ACC112 (cell line): Measurements from ENCODE around the gene DMKN.
"Not testable (repeated sequence)": the region's sequence is repeated elsewhere in the genome, so short reads cannot be mapped to it uniquely, and the experiment has no call there.

Source experiments
- H2AFZ ChIP-seq: fragments of 200-600 bp; sonication (generic); one replicate; pipeline ENCODE4 v1.6.0; 2017; ENCODE audit warnings: antibody characterized with exemption, low read length; ENCODE audit not compliant: unreplicated experiment
- H3K27ac ChIP-seq: fragments of 200-600 bp; sonication (generic); 2 replicates; pipeline ENCODE4 v1.5.1; 2014; ENCODE audit warnings: low read depth, mild to moderate bottlenecking, antibody characterized with exemption, low read length, moderate library complexity
- H3K27me3 ChIP-seq: fragments of 200-600 bp; sonication (generic); 2 replicates; pipeline ENCODE4 v1.6.1; 2014; ENCODE audit warnings: mild to moderate bottlenecking, antibody characterized with exemption, low read length, moderate library complexity, mixed read lengths; ENCODE audit not compliant: insufficient read depth
- H3K36me3 ChIP-seq: fragments of 200-600 bp; sonication (generic); 2 replicates; pipeline ENCODE4 v1.6.1; 2016; ENCODE audit warnings: mild to moderate bottlenecking, antibody characterized with exemption, low read length, moderate library complexity, mixed read lengths; ENCODE audit not compliant: insufficient read depth
- H3K4me1 ChIP-seq: fragments of 200-600 bp; sonication (generic); one replicate; pipeline ENCODE4 v1.6.1; 2016; ENCODE audit warnings: low read length, mixed read lengths; ENCODE audit not compliant: insufficient read depth, unreplicated experiment, control insufficient read depth
- H3K4me3 ChIP-seq: fragments of 200-600 bp; sonication (generic); 2 replicates; pipeline ENCODE4 v1.5.1; 2014; ENCODE audit warnings: mild to moderate bottlenecking, low read depth, low read length
- H3K79me2 ChIP-seq: fragments of 200-600 bp; sonication (generic); one replicate; pipeline ENCODE4 v1.6.0; 2016; ENCODE audit warnings: low read length; ENCODE audit not compliant: control insufficient read depth, unreplicated experiment, insufficient read depth

Gene DMKN

DNA sequence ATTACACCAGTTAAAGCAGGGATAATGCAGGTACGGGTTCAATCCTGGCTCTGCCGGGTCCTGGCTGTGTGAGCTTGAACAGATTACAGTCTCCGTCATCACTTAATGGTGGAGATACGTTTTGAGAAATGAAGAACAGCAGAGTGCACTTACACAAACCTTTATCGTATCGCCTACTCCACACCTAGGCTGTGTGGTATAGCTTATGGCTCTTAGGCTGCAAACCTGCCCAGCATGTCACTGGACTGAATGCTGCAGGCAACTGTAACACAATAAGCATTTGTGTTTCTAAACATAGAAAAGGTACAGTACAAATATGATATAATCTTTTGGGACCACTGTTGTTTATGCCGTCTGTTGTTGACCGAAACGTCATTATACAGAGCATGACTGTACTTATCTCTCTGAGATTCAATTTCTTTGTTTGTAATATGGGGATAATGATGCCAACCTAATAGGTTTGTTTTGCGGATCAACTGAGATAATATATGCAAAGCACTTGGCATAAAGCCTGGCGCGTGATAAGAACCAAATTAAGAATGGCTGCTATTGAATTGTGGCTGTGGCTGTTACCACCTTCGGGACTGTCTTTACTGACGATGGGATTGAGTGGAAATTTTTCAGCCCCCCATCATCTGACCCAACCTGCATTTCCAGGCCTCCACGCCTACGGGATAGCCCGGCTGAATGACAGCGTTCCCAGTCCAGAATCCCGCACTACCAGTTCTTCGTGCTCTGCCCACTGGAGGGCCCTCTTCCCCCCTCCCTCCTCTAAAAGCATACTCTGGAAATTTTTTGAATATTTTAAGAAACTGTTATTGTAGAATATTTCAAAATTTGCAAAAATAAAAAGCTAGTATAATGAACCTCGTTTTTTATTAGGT is 34.4 kb downstream of the DMKN start:
- Histone ChIP-seq H3K27ac (no peak overlapping the region), H2AFZ (no peak overlapping the region), H3K27me3 (no peaks in the 10 kb centered on the region), H3K36me3 (no peaks in the 10 kb centered on the region), H3K4me3 (no peak overlapping the region), H3K4me1 (no peaks in the 10 kb centered on the region), H3K79me2 (no peaks in the 10 kb centered on the region)

DNA sequence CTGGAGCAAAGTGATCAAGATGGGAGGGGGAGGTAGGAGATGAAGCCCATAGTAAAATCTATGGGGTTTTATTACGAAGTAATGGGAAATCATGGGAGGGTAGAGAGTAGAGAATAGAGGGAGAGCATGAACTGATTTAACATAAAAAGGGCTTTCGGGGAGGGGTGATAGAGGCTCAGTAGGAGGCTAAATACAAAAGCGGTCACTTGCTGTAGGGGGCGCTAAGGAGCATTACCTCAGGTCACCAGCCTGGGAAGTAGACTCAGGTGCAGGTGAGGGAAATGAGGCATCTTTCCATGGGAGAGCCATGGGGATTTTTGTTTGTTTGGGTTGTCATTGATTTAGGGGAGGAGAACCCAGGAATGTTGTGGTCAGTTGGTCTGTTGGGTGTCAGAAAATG is 37.3 kb downstream of the DMKN start:
- H3K36me3 ChIP-seq, result no peaks in the 10 kb centered on the region
- H3K4me1 ChIP-seq, result no peaks in the 10 kb centered on the region
- H3K27me3 ChIP-seq, result no peaks in the 10 kb centered on the region
- H3K79me2 ChIP-seq, result no peaks in the 10 kb centered on the region
- no peak overlapping the region for H3K27ac ChIP-seq
- no peak overlapping the region for H2AFZ ChIP-seq
- H3K4me3 ChIP-seq, result no peak overlapping the region

GRCh38 chr19:35474594-35474993 is 38.9 kb downstream of the DMKN start:
- H3K36me3 ChIP-seq, H3K79me2 ChIP-seq, H3K4me3 ChIP-seq, H3K27me3 ChIP-seq, H3K27ac ChIP-seq, H2AFZ ChIP-seq, H3K4me1 ChIP-seq: not testable (repeated sequence)

GRCh38 chr19:35474104-35474503 is 39.3 kb downstream of the DMKN start:
- H3K27me3 ChIP-seq, result no peaks in the 10 kb centered on the region
- no peaks in the 10 kb centered on the region for H3K79me2 ChIP-seq
- no peaks in the 10 kb centered on the region for H3K36me3 ChIP-seq
- H3K27ac ChIP-seq, result no peak overlapping the region
- no peak overlapping the region for H2AFZ ChIP-seq
- H3K4me1 ChIP-seq, result no peaks in the 10 kb centered on the region
- H3K4me3 ChIP-seq, result no peak overlapping the region

DNA sequence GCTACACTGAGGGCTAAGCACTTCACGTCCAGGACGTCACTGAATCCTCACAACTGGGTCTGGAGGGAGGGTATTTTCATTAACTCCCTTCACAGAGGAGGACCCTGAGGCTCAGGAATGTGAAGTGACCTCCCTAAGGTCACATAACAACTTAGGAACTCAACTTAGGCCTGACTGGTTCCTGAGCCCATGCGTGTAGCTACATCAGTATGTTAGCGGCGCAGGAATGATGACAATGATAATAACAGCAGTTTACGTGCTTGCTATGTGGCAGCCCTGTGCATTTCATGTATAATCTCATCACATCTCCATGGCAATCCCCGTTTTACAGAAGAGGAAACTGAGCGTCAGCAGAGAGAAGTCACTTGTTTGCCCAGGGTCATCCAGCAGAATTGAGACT is 41.5 kb downstream of the DMKN start:
- H3K27ac ChIP-seq, result no peak overlapping the region
- no peak overlapping the region for H3K4me3 ChIP-seq
- no peaks in the 10 kb centered on the region for H3K36me3 ChIP-seq
- no peak overlapping the region for H2AFZ ChIP-seq
- H3K27me3 ChIP-seq, result no peaks in the 10 kb centered on the region
- no peaks in the 10 kb centered on the region for H3K79me2 ChIP-seq
- H3K4me1 ChIP-seq, result no peaks in the 10 kb centered on the region

DNA sequence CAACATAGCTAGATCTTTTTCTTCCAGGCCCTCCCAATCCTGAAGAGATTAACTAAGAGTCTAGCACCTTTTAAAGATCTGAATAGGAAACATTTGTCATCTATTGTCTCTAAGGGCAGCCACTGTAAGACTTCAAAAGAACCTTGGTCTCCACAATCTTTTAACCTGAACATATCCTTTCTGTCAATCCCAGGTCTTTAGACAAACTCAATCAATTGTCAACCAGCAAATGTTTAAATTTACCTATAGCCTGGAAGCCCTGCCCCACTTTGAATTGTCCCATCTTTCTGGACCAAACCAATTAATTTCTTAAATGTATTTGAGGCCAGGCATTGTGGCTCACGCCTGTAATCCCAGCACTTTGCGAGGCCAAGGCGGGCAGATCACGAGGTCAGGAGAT is 42.4 kb downstream of the DMKN start:
- H3K4me1 ChIP-seq, H3K27ac ChIP-seq, H3K4me3 ChIP-seq, H3K79me2 ChIP-seq, H3K27me3 ChIP-seq, H3K36me3 ChIP-seq, H2AFZ ChIP-seq: not testable (repeated sequence)

- H3K27ac ChIP-seq, result no peak overlapping the region
- H3K27me3 ChIP-seq, result no peaks in the 10 kb centered on the region
- no peak overlapping the region for H2AFZ ChIP-seq
- no peaks in the 10 kb centered on the region for H3K4me1 ChIP-seq
- no peak overlapping the region for H3K4me3 ChIP-seq
- H3K79me2 ChIP-seq, result no peaks in the 10 kb centered on the region
- H3K36me3 ChIP-seq, result no peaks in the 10 kb centered on the region
These were observed 43.3 kb downstream of the DMKN start for GRCh38 chr19:35470128-35470527.

DNA sequence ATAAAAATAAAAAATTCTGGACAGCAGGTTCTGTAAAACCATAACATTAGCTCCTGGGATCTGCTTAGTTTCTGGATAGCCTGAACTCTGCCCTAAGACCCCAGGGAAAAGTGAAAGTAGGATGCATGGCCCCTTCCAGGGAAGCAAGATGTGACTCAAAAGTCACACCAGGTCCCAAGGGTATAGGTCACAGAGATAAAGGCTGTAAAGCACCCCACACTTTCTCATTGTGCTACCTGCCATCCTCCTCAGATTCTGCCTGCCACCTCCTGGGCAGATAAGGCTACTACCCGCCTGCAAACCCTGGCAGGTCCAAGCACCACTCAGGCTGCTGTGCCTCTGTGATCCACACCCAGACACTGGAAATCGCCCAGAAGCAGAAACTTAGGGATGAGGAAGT is 44.8 kb downstream of the DMKN start:
- no peak overlapping the region for H3K4me3 ChIP-seq
- H3K36me3 ChIP-seq, result no peaks in the 10 kb centered on the region
- H3K4me1 ChIP-seq, result no peaks in the 10 kb centered on the region
- H2AFZ ChIP-seq, result no peak overlapping the region
- 0 out of 2 replicates have a peak, but pooled peaks cover 4% of the 10 kb centered on the region for H3K27me3 ChIP-seq
- H3K79me2 ChIP-seq, result no peaks in the 10 kb centered on the region
- H3K27ac ChIP-seq, result no peak overlapping the region

DNA sequence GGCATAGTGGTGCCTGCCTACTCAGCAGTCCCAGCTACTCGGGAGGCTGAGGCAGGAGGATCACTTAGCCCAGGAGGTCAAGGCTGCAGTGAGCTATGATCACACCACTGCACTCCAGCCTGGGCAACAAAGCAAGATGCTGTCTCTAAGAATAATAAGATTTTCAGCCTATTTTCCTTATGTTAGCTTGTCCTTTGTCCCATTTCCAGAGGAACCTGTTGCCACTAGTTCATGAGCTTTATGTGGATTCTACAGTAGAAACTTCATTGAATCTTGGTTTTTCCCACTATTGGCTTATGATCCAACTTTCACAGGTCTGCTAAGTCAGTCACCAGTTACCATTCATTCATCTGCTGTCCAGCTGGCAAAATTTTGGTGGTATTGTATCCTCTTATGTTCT is 47.2 kb downstream of the DMKN start:
- H3K36me3 ChIP-seq, result no peaks in the 10 kb centered on the region
- H3K27me3 ChIP-seq, result 0 out of 2 replicates have a peak, but pooled peaks cover 4% of the 10 kb centered on the region
- H2AFZ ChIP-seq, result no peak overlapping the region
- no peaks in the 10 kb centered on the region for H3K79me2 ChIP-seq
- H3K4me3 ChIP-seq, result no peak overlapping the region
- H3K4me1 ChIP-seq, result no peaks in the 10 kb centered on the region
- H3K27ac ChIP-seq, result no peak overlapping the region

- not testable (repeated sequence) for H3K36me3 ChIP-seq, H3K79me2 ChIP-seq, H3K27me3 ChIP-seq, H3K4me3 ChIP-seq, H3K4me1 ChIP-seq, H2AFZ ChIP-seq, H3K27ac ChIP-seq
These were observed 50.5 kb downstream of the DMKN start for GRCh38 chr19:35462956-35463355.

GRCh38 chr19:35462476-35462953 is 50.9 kb downstream of the DMKN start:
- no peaks in the 10 kb centered on the region for H3K79me2 ChIP-seq
- no peak overlapping the region for H3K27ac ChIP-seq
- no peaks in the 10 kb centered on the region for H3K4me1 ChIP-seq
- peaks cover 12% of the 10 kb centered on the region for H3K27me3 ChIP-seq
- H2AFZ ChIP-seq, result no peak overlapping the region
- H3K4me3 ChIP-seq, result no peak overlapping the region
- no peaks in the 10 kb centered on the region for H3K36me3 ChIP-seq
